ENCODE measurements around the gene ASTN2. TPM values are rescaled to one million over a fixed set of nuclear protein-coding genes. Genes with fewer than 3 reads are reported as not detected.

Gene ASTN2
- total RNA-seq, 2 donors from 2014 or later, result 3.7 to 4.8 TPM

DNA sequence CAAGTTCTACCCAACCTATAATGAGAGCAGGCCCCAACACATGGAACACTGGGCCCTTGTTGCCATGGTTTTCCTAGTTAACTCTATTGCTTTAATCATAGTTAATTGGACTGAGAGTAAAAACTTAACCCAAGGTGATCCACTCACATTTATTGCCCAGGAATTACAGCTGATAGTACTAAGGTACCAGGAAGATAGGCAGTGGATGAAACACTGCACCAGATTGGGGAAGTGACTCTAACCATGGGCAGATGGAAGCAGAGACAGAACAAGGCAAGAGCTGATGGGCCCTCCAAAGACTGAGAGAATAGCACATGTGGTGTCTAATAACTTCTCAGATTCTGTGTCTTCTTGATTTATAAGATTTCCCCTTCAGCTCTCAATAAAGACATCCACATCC, 873.5 kb downstream of the ASTN2 start:
- Mint-ChIP-seq H3K4me1 (no peaks in the 10 kb centered on the region), H3K27me3 (no peaks in the 10 kb centered on the region), H3K36me3 (ENCODE audit: low read depth) (no peaks in the 10 kb centered on the region), H3K27ac (no peak overlapping the region), H3K4me3 (no peak overlapping the region)
- ATAC-seq (no peak), DNase-seq (no peak)
- no peaks in the 10 kb centered on the region for H3K9me3 ChIP-seq (ENCODE audit: control insufficient read depth, low read length, poor library complexity, severe bottlenecking)

DNA sequence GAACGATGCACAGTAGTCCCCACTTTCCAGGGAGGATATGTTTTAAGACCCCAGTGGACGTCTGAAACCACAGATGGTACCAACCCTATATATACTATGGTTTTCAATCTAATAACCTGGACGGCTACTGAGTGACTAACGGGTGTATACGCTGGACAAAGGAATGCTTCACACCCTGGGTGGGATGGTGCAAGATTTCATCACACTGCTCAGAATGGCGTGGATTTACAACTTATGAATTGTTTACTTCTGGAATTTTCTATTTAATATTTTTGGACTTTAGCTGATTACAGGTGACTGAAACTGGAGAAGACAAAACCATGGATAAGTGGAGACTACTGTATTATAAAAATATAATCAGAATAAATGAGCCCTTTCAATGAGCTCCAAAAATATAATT, 875.3 kb downstream of the ASTN2 start:
- no peak for ATAC-seq
- H3K27ac Mint-ChIP-seq, result no peak overlapping the region
- no peaks in the 10 kb centered on the region for H3K4me1 Mint-ChIP-seq
- no peak for DNase-seq
- no peaks in the 10 kb centered on the region for H3K36me3 Mint-ChIP-seq (ENCODE audit: low read depth)
- H3K27me3 Mint-ChIP-seq, result no peaks in the 10 kb centered on the region
- H3K4me3 Mint-ChIP-seq, result no peak overlapping the region
- H3K9me3 ChIP-seq (ENCODE audit: control insufficient read depth, low read length, poor library complexity, severe bottlenecking), result no peaks in the 10 kb centered on the region

DNA sequence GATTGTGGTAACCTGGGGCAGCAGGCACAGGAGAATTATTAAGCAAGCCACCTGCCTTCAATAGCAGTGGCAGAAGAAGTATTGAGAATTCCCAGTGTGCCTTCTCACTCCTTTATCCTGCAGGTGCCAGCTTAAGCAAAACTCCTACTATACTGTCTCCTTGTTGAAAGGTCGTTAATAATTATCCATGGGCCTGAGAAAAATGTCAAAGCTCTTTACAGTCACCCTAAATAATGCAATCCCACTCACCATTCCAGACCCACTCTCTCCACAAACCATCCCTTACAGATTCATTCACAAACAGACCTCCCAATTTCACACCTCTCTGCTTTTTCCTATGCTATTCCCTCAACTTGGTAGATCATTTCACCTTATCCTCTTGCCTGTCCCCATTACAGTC, 889.2 kb downstream of the ASTN2 start:
- Mint-ChIP-seq H3K4me3 (no peak overlapping the region), H3K27ac (no peak overlapping the region), H3K27me3 (no peaks in the 10 kb centered on the region), H3K4me1 (no peaks in the 10 kb centered on the region), H3K36me3 (ENCODE audit: low read depth) (peaks cover 3% of the 10 kb centered on the region)
- DNase-seq (no peak), ATAC-seq (no peak)
- H3K9me3 ChIP-seq (ENCODE audit: control insufficient read depth, low read length, poor library complexity, severe bottlenecking), result no peaks in the 10 kb centered on the region

DNA sequence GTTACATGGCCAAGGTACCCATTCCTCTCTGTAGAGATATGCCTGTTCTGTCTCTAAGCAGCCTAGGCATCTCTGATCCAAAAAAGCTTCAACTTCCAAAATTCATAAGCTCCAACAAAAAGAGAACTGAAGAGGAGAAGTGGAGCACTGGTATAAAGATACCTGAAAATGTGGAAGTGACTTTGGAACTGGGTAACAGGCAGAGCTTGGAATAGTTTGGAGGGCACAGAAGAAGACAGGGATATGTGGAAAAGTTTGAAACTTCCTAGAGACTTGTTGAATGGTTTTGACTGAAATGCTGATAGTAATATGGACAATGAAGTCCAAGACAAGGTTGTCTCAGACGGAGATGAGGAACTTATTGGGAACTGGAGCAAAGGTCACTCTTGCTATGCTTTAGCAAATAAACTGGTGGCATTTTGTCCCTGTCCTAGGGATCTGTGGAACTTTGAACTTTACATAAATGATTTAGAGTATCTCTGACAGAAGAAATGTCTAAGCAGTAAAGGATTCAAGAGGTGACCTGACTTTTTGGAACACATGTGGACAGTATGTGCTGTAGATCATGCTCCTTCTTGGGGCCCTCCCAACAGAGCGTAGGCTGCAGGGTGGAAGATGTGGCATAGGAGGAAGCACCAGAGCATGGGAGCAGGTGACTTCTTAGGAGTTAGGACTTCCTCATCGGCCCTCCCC, 889.9 kb downstream of the ASTN2 start:
- Mint-ChIP-seq H3K4me1 (no peaks in the 10 kb centered on the region), H3K4me3 (no peak overlapping the region), H3K27me3 (no peaks in the 10 kb centered on the region), H3K27ac (no peak overlapping the region), H3K36me3 (ENCODE audit: low read depth) (peaks cover 3% of the 10 kb centered on the region)
- ATAC-seq (no peak), DNase-seq (no peak)
- no peaks in the 10 kb centered on the region for H3K9me3 ChIP-seq (ENCODE audit: control insufficient read depth, low read length, poor library complexity, severe bottlenecking)

DNA sequence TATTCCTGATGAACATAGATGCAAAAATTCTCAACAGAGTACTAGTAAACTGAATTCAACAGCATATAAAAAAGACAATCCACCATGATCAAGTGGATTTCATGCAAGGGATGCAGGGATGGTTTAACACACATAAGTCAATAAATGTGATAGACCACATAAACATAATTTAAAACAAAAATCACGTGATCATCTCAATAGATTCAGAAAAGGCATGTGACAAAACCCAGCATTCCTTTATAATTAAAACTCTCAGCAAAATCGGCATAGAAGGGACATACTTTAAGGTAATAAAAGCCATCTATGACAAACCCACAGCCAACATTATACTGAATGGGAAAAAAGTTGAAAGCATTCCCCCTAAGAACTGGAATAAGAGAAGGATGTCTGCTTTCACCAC, 894.6 kb downstream of the ASTN2 start:
- Mint-ChIP-seq H3K4me1 (no peaks in the 10 kb centered on the region), H3K27ac (no peak overlapping the region), H3K27me3 (no peaks in the 10 kb centered on the region), H3K36me3 (ENCODE audit: low read depth) (peaks cover 2% of the 10 kb centered on the region), H3K4me3 (no peak overlapping the region)
- DNase-seq (no peak), ATAC-seq (no peak)
- no peaks in the 10 kb centered on the region for H3K9me3 ChIP-seq (ENCODE audit: control insufficient read depth, low read length, poor library complexity, severe bottlenecking)

DNA sequence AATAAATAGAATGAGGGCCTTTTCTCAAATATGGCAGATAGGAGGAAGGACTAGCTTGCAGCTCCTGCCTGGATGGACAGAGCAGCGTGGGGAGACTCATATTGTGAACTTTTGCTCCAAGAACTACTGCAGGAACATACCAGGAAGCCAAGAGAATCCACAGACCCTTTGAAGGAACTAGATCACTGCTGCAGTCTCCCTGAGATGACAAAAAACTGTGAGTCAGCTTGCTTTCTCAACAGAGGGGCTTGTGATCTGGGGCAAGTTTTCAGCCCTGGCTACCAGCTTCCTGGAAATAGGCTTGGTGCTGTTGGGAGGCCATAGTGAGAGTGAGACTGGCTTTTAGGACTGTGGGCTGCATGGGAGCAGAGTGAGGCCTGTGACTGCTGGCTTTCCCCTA, 898.4 kb downstream of the ASTN2 start:
- H3K4me3 Mint-ChIP-seq, result no peak overlapping the region
- H3K4me1 Mint-ChIP-seq, result no peaks in the 10 kb centered on the region
- no peaks in the 10 kb centered on the region for H3K27me3 Mint-ChIP-seq
- no peak overlapping the region for H3K27ac Mint-ChIP-seq
- ATAC-seq, result no peak
- no peak for DNase-seq
- no peaks in the 10 kb centered on the region for H3K9me3 ChIP-seq (ENCODE audit: control insufficient read depth, low read length, poor library complexity, severe bottlenecking)
- peaks cover 2% of the 10 kb centered on the region for H3K36me3 Mint-ChIP-seq (ENCODE audit: low read depth)

DNA sequence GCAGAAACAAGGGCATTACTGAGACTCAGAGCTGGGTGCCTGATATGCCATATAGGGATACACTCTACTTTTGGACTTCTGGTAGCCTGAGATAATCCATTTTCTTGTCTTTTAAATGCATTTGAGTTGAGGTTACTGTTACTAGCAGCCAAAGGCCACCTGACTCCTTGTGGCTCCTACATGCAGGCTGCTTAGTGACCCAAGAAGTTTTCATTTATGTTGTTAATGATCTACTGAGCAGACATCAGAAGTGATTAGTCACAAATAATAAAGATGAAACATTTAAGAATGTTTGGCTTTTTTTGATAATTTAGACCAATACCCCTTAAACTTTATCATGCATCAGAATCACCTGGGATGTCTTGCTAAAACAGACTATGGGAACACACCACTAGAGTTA, 899.3 kb downstream of the ASTN2 start:
- Mint-ChIP-seq H3K27ac (no peak overlapping the region), H3K27me3 (no peaks in the 10 kb centered on the region)
- H3K9me3 ChIP-seq (ENCODE audit: control insufficient read depth, low read length, poor library complexity, severe bottlenecking), result no peaks in the 10 kb centered on the region

DNA sequence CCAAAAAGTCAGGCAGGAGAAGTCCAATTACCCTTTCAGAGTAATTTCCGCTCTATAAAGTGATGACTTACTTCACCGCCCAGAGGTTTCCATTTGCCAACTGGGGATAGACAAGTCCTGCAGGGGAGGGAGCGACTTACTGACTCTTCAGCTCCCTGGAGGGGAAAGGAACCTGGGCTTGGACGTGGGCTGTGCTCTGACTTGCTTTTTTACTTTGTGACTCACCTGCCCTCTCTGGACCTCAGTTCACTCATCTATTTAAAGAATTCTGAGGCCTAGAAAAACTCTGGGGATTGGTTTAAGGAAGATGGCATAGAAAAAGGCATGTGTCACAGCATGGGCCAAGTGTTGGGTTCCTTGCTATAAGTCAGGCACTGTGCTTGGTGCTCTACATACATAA, 908.2 kb downstream of the ASTN2 start:
- H3K36me3 Mint-ChIP-seq (ENCODE audit: low read depth), result no peaks in the 10 kb centered on the region
- H3K27ac Mint-ChIP-seq, result no peak overlapping the region
- ATAC-seq (no peak), DNase-seq (no peak)
- no peaks in the 10 kb centered on the region for H3K9me3 ChIP-seq (ENCODE audit: control insufficient read depth, low read length, poor library complexity, severe bottlenecking)
- H3K4me1 Mint-ChIP-seq, result no peaks in the 10 kb centered on the region
- H3K4me3 Mint-ChIP-seq, result no peak overlapping the region
- H3K27me3 Mint-ChIP-seq, result no peaks in the 10 kb centered on the region

More for the DNA sequence above, 899.3 kb downstream of the ASTN2 start:
- Mint-ChIP-seq H3K4me3 (no peak overlapping the region), H3K4me1 (no peaks in the 10 kb centered on the region), H3K36me3 (ENCODE audit: low read depth) (peaks cover 2% of the 10 kb centered on the region)
- ATAC-seq, result no peak
- no peak for DNase-seq

DNA sequence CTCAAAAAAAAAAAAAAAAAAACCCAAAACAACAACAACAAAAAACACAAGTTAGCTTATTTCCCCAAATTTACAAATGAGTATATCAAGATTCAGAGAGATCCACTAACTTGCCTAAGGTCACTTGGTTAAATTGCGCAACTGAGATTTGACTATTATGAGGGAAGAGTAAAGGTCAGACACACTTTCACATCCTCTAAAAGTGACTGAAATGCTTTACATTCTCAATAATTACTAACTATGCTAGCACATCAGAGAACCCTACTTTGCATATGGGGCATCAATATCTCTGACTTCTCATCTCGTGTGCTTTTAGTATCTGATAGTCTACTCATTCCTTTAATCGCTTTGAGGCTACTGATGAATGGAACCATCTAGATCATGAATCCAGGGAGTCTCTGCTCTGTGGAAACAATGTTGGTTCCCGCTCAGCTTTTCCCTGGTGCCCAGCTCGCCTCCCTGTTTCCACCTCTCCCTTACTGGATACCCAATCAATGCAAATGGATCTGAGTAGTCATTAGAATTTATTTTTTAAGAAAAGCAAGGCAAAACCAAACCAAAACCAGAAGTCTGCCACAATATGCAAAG, 909.9 kb downstream of the ASTN2 start:
- Mint-ChIP-seq H3K27ac (no peak overlapping the region), H3K36me3 (ENCODE audit: low read depth) (no peaks in the 10 kb centered on the region), H3K4me3 (no peak overlapping the region), H3K27me3 (no peaks in the 10 kb centered on the region), H3K4me1 (no peaks in the 10 kb centered on the region)
- ATAC-seq (no peak), DNase-seq (no peak)
- no peaks in the 10 kb centered on the region for H3K9me3 ChIP-seq (ENCODE audit: control insufficient read depth, low read length, poor library complexity, severe bottlenecking)

DNA sequence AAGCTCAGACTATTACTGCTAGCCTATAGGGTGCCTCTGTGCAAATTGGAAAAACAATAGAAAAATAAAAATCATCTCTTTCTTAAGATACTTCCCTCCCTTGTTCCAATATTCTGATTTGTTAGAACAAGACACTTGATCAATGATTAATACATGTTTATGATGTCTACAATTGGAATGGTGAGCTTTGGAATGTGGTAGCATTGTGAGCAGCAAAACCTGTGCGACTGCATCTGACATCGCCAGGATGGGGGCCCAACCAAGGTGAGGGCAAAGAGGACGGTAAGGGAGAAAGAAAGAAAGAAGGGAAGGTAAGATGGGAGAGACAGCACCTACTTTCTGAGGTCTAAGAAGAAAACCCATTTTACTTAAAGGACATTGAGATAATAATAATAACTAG, 910.8 kb downstream of the ASTN2 start:
- H3K9me3 ChIP-seq (ENCODE audit: control insufficient read depth, low read length, poor library complexity, severe bottlenecking), result no peaks in the 10 kb centered on the region
- no peaks in the 10 kb centered on the region for H3K27me3 Mint-ChIP-seq
- H3K27ac Mint-ChIP-seq, result no peak overlapping the region
- no peak overlapping the region for H3K4me3 Mint-ChIP-seq
- H3K36me3 Mint-ChIP-seq (ENCODE audit: low read depth), result no peaks in the 10 kb centered on the region
- no peaks in the 10 kb centered on the region for H3K4me1 Mint-ChIP-seq
- DNase-seq (no peak), ATAC-seq (no peak)

DNA sequence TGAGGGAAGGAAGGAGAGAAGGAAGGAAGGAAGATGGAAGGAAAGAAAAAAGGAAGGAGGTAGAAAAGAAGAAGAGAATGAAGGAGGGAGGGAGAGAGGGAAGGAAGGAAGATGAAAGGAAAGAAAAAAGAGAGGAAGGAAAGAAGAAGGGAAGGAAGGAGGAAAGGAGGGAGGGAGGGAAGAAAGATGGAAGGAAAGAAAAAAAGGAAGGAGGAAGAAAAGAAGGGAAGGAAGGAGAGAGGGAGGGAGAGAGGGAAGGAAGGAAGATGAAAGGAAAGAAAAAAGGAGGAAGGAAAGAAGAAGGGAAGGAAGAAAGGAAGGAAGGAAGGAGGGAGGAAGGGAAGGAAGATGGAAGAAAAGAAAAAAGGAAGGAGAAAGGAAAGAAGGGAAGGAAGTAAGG, 912.1 kb downstream of the ASTN2 start:
- DNase-seq, result no peak
- Mint-ChIP-seq H3K36me3 (ENCODE audit: low read depth) (no peaks in the 10 kb centered on the region), H3K4me3 (no peak overlapping the region), H3K27ac (no peak overlapping the region), H3K27me3 (no peaks in the 10 kb centered on the region), H3K4me1 (no peaks in the 10 kb centered on the region)
- ATAC-seq, result no peak
- no peaks in the 10 kb centered on the region for H3K9me3 ChIP-seq (ENCODE audit: control insufficient read depth, low read length, poor library complexity, severe bottlenecking)

DNA sequence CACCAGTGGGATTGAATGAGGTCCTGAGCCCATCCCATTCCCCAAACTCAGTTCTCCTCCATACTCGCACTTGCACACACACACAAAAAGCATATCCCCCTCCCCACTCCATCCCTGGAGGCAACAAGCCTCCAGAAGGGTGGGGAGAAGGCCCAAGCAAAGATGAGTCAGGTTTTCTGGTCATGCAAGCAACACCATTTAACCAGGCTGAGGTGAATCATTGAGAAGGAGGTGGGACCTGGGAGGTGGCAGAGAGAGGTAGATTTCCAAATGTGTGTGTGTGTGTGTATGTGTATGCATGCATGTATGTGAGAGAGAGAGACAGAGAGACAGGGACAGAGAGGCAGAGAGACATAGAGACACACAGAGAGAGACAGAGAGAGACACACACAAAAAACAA, 913.0 kb downstream of the ASTN2 start:
- H3K9me3 ChIP-seq (ENCODE audit: control insufficient read depth, low read length, poor library complexity, severe bottlenecking), result no peaks in the 10 kb centered on the region
- Mint-ChIP-seq H3K27me3 (no peaks in the 10 kb centered on the region), H3K4me3 (no peak overlapping the region), H3K36me3 (ENCODE audit: low read depth) (no peaks in the 10 kb centered on the region), H3K27ac (no peak overlapping the region), H3K4me1 (no peaks in the 10 kb centered on the region)
- DNase-seq (no peak), ATAC-seq (no peak)

DNA sequence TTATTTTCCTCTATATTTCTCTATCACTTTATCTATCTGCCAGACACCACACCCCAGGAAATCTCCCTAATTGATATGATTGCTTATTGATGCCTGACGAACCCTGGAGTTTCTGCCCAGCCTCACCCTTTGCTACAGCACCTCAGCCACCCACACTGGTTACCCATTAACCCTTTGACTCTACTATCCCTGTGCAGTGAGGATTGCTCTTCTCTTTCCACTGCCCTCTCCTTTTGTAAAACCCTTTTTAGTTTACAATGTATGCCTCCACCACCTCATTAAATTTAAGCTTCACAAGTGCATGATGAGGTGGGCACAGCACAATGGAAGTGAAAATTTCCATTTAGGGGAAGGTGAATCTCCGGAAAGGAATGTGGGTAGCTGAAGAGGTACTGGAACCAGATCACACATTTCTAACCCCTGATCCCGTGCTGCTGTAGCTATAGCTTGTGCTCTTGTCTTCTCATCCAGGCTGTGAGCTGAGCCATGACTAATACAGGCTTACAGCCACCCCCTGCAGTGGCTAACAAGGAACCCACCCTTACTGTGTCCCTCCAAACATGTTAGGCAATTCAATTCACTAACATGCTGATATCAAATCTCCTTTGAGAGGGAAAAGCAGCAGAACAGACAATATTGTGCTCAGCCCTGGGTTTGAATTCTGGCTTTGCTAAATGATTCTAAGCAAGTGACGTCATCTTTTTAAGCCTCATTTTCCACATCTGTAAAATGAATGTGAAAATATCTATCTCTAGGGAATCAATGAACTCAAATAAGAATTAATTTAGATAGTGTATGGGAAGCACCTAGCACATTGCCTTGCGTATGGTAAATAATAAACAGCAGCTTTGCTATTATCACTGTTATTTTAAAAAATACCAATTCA, 914.6 kb downstream of the ASTN2 start:
- H3K9me3 ChIP-seq (ENCODE audit: control insufficient read depth, low read length, poor library complexity, severe bottlenecking), result no peaks in the 10 kb centered on the region
- Mint-ChIP-seq H3K4me3 (no peak overlapping the region), H3K27me3 (no peaks in the 10 kb centered on the region), H3K36me3 (ENCODE audit: low read depth) (no peaks in the 10 kb centered on the region), H3K27ac (no peak overlapping the region), H3K4me1 (no peaks in the 10 kb centered on the region)
- ATAC-seq (no peak), DNase-seq (no peak)
